COLO829 (cell line): ENCODE measurements around the gene CREB3L1.
"Not testable (repeated sequence)": the region's sequence is repeated elsewhere in the genome, so short reads cannot be mapped to it uniquely, and the experiment has no call there.

Experiments
- DNase-seq: peaks from one replicate; pipeline ENCODE4 v3.0.0; 2012; ENCODE audit warnings: low spot score

CREB3L1 gene

GRCh38 chr11:46249103-46249937 lies 28.1 kb upstream of the CREB3L1 start:
- no peak for DNase-seq

DNA sequence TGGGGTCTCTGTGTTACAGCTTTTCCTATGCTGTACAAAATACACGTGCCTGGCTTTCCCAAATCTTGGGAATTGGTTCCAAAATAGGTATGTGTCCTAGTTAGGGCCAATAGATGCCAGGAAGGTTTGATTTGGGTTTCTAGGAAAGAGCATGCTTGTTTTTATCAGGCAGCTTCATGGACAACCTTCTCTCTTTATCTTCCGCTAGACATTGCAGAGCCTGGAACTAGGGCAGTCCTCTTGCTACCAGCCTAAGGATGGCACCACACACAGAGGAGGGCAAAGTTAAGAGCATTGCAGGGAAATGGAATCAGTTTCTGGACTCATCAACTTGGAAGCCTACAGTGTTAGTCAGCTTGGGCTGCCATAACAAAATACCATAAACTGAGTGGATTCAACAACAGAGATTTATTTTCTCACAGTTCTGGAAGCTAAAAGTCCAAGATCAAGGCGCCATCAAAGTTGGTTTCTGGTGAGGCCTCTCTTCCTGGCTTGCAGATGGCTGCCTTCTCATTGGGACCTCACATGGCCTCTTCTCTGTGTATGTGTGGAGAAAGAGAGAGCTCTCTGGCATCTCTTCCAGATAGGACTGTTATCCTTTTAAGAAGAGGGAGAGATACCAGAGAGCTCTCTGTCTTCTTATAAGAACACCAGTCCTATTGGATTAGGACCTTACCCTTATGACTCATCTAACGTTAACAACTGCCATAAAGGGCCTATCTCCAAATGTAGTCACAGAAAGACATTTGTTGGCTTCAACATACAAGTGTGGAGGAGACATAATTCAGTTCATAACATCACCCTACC lies 27.3 kb upstream of the CREB3L1 start:
- DNase-seq, result no peak

GRCh38 chr11:46250745-46251052 lies 26.8 kb upstream of the CREB3L1 start:
- no peak for DNase-seq

- no peak for DNase-seq
These were observed 25.5 kb upstream of the CREB3L1 start for GRCh38 chr11:46251954-46252353.

DNA sequence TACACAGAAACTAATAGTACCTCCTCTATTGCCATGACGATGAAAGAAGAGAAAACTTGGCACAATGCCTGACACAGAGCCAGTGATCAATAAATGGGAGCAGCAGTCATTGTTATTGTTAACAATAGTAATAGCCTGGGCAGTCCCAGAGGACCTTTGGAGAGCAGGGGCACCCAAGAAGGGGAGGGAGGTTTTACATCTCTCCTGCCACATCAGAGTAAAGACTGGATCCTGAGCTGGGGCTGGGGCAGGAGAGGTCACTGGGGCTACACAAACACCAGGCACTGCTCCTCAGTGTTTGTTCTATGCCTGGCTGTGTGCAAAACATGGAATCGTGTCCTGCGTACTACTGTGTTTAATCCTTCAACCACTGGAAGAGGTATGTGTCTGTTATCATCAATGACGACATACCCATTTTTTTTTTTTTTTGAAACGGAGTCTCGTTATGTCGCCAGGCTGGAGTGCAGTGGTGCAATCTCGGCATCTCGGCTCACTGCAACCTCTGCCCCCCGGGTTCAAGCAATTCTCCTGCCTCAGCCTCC lies 25.0 kb upstream of the CREB3L1 start:
- no peak for DNase-seq

GRCh38 chr11:46253258-46254132 lies 24.0 kb upstream of the CREB3L1 start:
- DNase-seq, result no peak

DNA sequence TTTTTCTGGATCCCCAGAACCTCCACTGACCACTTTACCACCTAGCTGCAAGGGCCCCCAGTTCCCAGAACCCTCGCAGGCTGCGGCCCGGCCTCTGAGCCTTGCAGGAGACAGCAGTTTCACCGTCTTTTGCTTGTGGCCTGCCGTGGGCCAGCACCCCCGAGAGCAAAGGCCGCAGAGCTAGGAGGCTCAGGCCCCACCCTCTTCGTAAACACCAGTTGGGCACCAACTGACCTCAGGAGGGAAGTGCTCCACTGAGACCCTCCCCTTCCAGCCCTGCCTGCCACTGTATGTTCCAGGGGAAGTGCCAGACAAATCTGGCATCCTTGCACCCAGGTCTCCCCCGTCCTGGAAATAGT lies 23.4 kb upstream of the CREB3L1 start:
- DNase-seq, result no peak

DNA sequence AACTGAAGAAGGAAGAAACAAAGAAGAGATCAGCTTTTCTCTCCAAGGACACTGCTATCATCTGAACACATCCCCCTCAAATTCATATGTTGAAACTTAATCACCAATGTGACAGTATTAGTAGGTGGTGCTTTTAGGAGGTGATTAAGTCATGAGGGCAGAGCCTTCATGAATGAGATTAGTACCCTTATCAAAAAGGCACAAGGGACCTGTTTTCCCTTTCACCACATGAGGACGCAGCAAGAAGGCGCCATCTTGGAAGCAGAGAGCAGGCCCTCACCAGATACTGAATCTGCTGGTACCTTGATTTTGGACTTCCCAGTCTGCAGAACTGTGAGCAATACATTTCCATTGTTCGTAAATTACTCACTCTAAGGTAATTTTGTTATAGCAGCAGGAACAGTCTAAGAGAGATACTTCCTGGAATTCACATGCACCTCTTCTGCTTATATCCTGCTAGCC lies 20.9 kb upstream of the CREB3L1 start:
- DNase-seq, result no peak

GRCh38 chr11:46259347-46259746 lies 18.1 kb upstream of the CREB3L1 start:
- DNase-seq, result not testable (repeated sequence)

DNA sequence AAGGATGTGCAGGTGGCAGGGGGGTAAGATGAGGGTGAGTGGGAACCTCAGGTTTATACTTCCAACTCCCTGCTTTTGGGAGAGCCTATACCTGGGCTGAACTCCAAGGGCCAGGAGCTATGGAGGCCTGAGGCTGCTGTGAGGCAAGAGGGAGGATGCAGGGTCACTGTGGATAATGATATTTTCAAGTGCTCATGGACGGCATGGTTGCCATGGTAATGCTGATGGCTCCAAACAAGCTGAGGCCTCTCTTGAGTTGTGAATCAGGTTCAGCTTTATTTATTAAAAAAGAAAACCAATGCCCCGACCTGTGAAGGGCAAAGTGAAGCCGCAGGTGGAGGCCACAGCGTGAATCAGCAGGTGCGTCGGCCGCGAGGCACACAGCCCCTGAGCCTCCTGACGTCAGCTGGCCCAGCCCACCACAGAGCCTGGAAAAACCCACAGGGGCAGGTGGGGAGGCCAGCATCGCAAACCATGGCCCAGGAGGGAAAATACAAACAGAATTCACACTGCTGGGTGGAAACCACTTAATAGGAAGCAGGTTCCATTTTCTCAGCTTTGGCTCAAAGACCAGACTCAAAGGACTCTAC lies 17.4 kb upstream of the CREB3L1 start:
- DNase-seq, result no peak

- no peak for DNase-seq
These were observed 14.3 kb upstream of the CREB3L1 start for GRCh38 chr11:46263120-46263519.

DNA sequence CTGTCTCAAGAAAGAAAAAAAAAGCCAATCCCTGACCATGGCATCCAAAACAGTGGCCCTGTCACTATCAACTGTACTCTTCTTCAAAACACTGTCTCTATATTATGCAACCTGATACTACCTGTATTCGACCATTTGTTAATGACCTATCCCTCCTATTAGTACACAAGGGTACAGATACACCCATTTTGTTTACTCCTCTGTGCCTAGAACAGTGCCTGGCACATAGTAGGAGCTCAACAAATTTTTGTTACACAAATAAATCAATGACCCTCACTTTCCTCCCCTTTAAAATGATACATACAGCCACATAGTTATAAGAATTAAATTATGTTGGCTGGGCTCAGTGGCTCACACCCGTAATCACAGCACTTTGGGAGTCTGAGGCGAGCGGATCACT lies 13.4 kb upstream of the CREB3L1 start:
- no peak for DNase-seq

GRCh38 chr11:46264976-46265375 lies 12.5 kb upstream of the CREB3L1 start:
- no peak for DNase-seq

DNA sequence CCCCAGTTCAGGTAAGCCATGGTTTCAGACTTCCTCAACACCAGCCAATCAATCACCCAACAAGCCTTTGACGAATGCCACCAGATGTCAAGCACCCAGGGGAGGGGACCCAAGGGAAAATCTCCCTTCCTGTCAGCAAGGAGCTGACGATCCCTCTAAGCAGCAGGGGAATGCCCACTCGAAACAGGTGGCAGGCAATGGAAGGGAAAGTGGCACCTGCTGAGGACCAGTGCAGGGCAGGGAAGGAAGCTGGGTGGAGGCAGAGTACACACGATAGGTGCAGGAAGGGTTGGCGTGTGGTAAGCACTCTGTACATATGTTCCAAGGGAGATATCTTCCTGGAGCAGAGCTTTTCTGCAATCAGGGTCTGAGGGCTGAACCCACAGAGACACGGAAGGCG lies 11.7 kb upstream of the CREB3L1 start:
- no peak for DNase-seq

DNA sequence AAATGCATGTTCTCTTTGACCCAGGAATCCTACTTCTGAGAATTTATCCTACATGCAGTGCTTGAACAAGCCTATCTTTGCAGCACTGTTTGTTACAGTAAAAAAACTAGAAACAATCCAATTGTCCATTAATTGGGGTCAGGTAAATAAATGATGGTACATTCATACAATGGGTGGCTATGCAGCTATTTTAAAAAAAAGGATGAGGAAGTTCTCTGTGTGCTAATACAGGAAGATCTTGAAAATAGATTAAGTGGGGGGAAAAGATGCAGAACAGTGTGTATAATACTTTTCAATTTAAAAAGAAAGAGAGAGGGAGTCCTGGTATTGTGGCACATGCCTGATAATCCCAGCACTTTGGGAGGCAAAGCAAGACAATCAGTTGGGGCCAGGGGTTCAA lies 9.5 kb upstream of the CREB3L1 start:
- no peak for DNase-seq

- DNase-seq, result no peak
These were observed 6.8 kb upstream of the CREB3L1 start for GRCh38 chr11:46270684-46271083.

GRCh38 chr11:46271407-46271806 lies 6.1 kb upstream of the CREB3L1 start:
- DNase-seq, result no peak

GRCh38 chr11:46271875-46272815 lies 5.3 kb upstream of the CREB3L1 start:
- no peak for DNase-seq

DNA sequence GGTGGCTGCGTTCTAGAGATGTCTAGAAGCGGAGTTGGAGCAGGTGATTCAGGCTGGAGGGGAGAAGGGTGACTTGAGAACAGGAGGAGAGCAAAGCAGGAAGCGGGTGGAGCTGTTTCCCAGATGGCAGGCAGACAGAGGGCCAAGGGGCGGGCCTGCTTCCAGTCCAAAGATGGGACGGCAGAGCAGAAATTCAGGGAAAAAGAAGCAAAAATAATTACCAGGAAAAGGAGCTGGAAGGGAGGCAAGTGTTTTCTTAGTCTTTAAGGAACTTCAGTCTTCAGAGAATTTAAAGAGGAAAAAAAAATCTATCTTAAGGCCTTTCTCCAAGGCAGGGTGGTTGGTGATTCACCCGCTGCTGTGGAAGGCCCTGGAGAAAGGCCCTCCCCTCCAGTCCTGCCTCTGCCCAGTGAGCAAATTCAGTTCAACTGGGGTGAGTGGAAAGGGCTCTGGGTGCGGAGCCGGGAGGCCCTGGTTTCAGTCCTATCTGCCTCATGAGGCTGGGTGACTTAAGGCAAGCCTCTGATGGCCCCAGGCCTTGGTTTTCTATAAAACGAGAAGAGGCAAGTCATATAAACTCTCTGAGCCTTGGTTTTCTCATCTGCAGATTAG lies 4.5 kb upstream of the CREB3L1 start:
- DNase-seq, result no peak

GRCh38 chr11:46273511-46274205 lies 3.8 kb upstream of the CREB3L1 start:
- no peak for DNase-seq
